Kidney (tissue), 14 donors: Measurements from ENCODE around the gene DPAGT1. TPM values are rescaled to one million over a fixed set of nuclear protein-coding genes. Genes with fewer than 3 reads are reported as not detected.

Experiments
- DNase-seq, 5 donors: peaks; one replicate each; pipeline ENCODE4 v3.0.0-alpha.2; 2013 to 2020
- FAIRE-seq: peaks from 2 replicates; lab custom pipeline; 2012; peaks lifted over from hg19 to GRCh38; lab: Jason Lieb, UNC
- H3K27ac ChIP-seq, 2 donors: one replicate each; pipeline ENCODE4 v1.7.0; 2013; ENCODE audit warnings: low read depth in 2 of 2, low read length in 2 of 2, inconsistent platforms in 1 of 2
- H3K27me3 ChIP-seq: one replicate; pipeline ENCODE4 v1.7.1; 2013; ENCODE audit warnings: low read length, inconsistent platforms; ENCODE audit not compliant: control insufficient read depth, insufficient read depth
- H3K36me3 ChIP-seq, 3 donors: one replicate each; pipeline versions ENCODE4 v1.7.0 to v1.7.1; 2013; ENCODE audit warnings: low read length in 3 of 3, control low read depth in 1 of 3, inconsistent platforms in 1 of 3; ENCODE audit not compliant: insufficient read depth in 3 of 3, control insufficient read depth in 2 of 3
- H3K4me1 ChIP-seq, 3 donors: one replicate each; pipeline versions ENCODE4 v1.7.0 to v1.7.1; 2013; ENCODE audit warnings: low read length in 3 of 3, inconsistent platforms in 1 of 3, low read depth in 1 of 3; ENCODE audit not compliant: control insufficient read depth in 2 of 3, insufficient read depth in 2 of 3
- H3K4me3 ChIP-seq, 3 donors: one replicate each; pipeline versions ENCODE4 v1.7.0 to v1.8.1; 2013; ENCODE audit warnings: low read length in 3 of 3, control low read depth in 1 of 3, inconsistent platforms in 1 of 3
- H3K9ac ChIP-seq, 3 donors: one replicate each; pipeline versions ENCODE4 v1.7.0 to v1.7.1; 2013; ENCODE audit warnings: low read length in 3 of 3, control low read depth in 1 of 3, inconsistent platforms in 1 of 3
- H3K9me3 ChIP-seq, 3 donors: one replicate each; pipeline versions ENCODE4 v1.7.0 to v1.7.1; 2013; ENCODE audit warnings: low read length in 3 of 3, control low read depth in 1 of 3, inconsistent platforms in 1 of 3; ENCODE audit not compliant: control insufficient read depth in 2 of 3, insufficient read depth in 1 of 3
- CTCF ChIP-seq: IDR thresholded peaks from 3 replicates; pipeline ENCODE4 v1.5.1; 2012; ENCODE audit warnings: mild to moderate bottlenecking, moderate library complexity, borderline replicate concordance; ENCODE audit not compliant: insufficient read depth; ENCODE audit errors: extremely low read depth
- intact Hi-C: fragments of 100-400 bp; cut with DNase I; formaldehyde crosslinking; loops from one replicate; pipeline ENCODE4 v1.11.1; 2022
- polyA plus RNA-seq: library from polyadenylated mRNA; stranded (reverse); fragments of 350-450 nt; fragmentation: Illumina TruSeq; extraction: RNeasy Lipid Tissue Mini Kit (QIAGEN cat#74804); gene quantifications from one replicate; pipeline ENCODE4 v1.2.3, GENCODE V29; 2014; ENCODE audit warnings: low read depth, low replicate concordance; ENCODE audit not compliant: insufficient read depth
- total RNA-seq: library from RNA; stranded (reverse); fragmentation: NEBNext Ultra II Directional; extraction: Animal tissue kit (Norgen Biotek cat#: 25700); gene quantifications from one replicate; pipeline ENCODE4 v1.2.1, GENCODE V29; 2021
- donor health status: control.
- donor health status: control.
- donor health status: control.
- donor health status: control.
- donor health status: control.
- donor health status: DM: yes; HTN: yes; CAD: no.
- donor health status: Normal renal cell carcinoma (clear cell type).

DPAGT1 gene
- total and polyA plus RNA-seq, 2 donors from 2014 or later, result 34.8 to 41.0 TPM

- H3K27me3 ChIP-seq, result no peaks in the 10 kb centered on the region
- no peak for TF ChIP-seq CTCF
- no peak overlapping the region for H3K27ac ChIP-seq
- H3K9me3 ChIP-seq, result no peaks in the 10 kb centered on the region
- no peak overlapping the region for H3K9ac ChIP-seq
- peaks cover 0 to 5% (median 0%) of the 10 kb centered on the region in 3 donors for H3K4me1 ChIP-seq
- peaks cover 7 to 31% (median 29%) of the 10 kb centered on the region in 3 donors for H3K36me3 ChIP-seq
- no peak for FAIRE-seq
- no peak overlapping the region for H3K4me3 ChIP-seq
- DNase-seq, result no peak
- intact Hi-C loops, result no loop called here
These were observed 29.0 kb upstream of the DPAGT1 start for GRCh38 chr11:119130662-119131061.

- Histone ChIP-seq H3K9ac (no peak overlapping the region), H3K9me3 (no peaks in the 10 kb centered on the region), H3K27me3 (no peaks in the 10 kb centered on the region), H3K4me1 (peaks cover 0 to 14% (median 6%) of the 10 kb centered on the region in 3 donors), H3K36me3 (peaks cover 7 to 25% (median 14%) of the 10 kb centered on the region in 3 donors), H3K27ac (no peak overlapping the region), H3K4me3 (no peak overlapping the region)
- TF ChIP-seq CTCF, result no peak
- DNase-seq (no peak), FAIRE-seq (no peak)
- intact Hi-C loops, result no loop called here
These were observed 25.1 kb upstream of the DPAGT1 start for GRCh38 chr11:119126675-119127268.

GRCh38 chr11:119125821-119126220 is 24.2 kb upstream of the DPAGT1 start:
- no peak for FAIRE-seq
- peaks cover 4 to 16% (median 11%) of the 10 kb centered on the region in 3 donors for H3K36me3 ChIP-seq

More at GRCh38 chr11:119125821-119126220, 24.2 kb upstream of the DPAGT1 start:
- H3K9me3 ChIP-seq, result no peaks in the 10 kb centered on the region
- no peaks in the 10 kb centered on the region for H3K27me3 ChIP-seq
- H3K4me3 ChIP-seq, result no peak overlapping the region
- no peak overlapping the region for H3K9ac ChIP-seq
- intact Hi-C loops, result no loop called here
- peaks cover 0 to 15% (median 6%) of the 10 kb centered on the region in 3 donors for H3K4me1 ChIP-seq
- H3K27ac ChIP-seq, result no peak overlapping the region
- no peak for DNase-seq
- TF ChIP-seq CTCF, result no peak
